Hippocampal formation (tissue), 2 donors: Measurements from ENCODE around the gene FSIP1.

Source experiments
- DNase-seq, 2 donors: peaks; one replicate each; lab custom pipeline; 2025; lab: John Stamatoyannopoulos, UW

FSIP1 gene

GRCh38 chr15:39618063-39618823 is 164.4 kb downstream of the FSIP1 start:
- no peak for DNase-seq

GRCh38 chr15:39616731-39617455 is 165.7 kb downstream of the FSIP1 start:
- no peak for DNase-seq

- DNase-seq: no peak
Observed at GRCh38 chr15:39613861-39614260, 168.8 kb downstream of the FSIP1 start.

GRCh38 chr15:39613271-39613670 is 169.4 kb downstream of the FSIP1 start:
- no peak for DNase-seq

- no peak for DNase-seq
Observed at GRCh38 chr15:39610665-39611064, 172.0 kb downstream of the FSIP1 start.

GRCh38 chr15:39609166-39609916 is 173.3 kb downstream of the FSIP1 start:
- DNase-seq: no peak

- DNase-seq: no peak
Observed at GRCh38 chr15:39608185-39609139, 174.2 kb downstream of the FSIP1 start.

GRCh38 chr15:39605146-39605545 is 177.5 kb downstream of the FSIP1 start:
- DNase-seq: no peak

GRCh38 chr15:39602143-39602542 is 180.5 kb downstream of the FSIP1 start:
- no peak for DNase-seq

GRCh38 chr15:39599871-39600270 is 182.8 kb downstream of the FSIP1 start:
- DNase-seq: no peak

GRCh38 chr15:39598958-39599845 is 183.4 kb downstream of the FSIP1 start:
- DNase-seq: no peak

GRCh38 chr15:39598186-39598850 is 184.3 kb downstream of the FSIP1 start:
- DNase-seq: no peak

GRCh38 chr15:39597751-39598185 is 184.9 kb downstream of the FSIP1 start:
- no peak for DNase-seq

- no peak for DNase-seq
Observed at GRCh38 chr15:39597336-39597735, 185.3 kb downstream of the FSIP1 start.

GRCh38 chr15:39596358-39597051 is 186.1 kb downstream of the FSIP1 start:
- DNase-seq: no peak

- DNase-seq: no peak
Observed at GRCh38 chr15:39595338-39596221, 187.1 kb downstream of the FSIP1 start.

- no peak for DNase-seq
Observed at GRCh38 chr15:39594446-39595337, 187.9 kb downstream of the FSIP1 start.
